ENCODE measurements around the gene IRS1. TPM values are rescaled to one million over a fixed set of nuclear protein-coding genes. Genes with fewer than 3 reads are reported as not detected.
A peak's percentile ranks its signal among the peaks of the same experiment; 100 is the strongest.

The IRS1 gene
- total RNA-seq, 1 donor from 2014 or later, result under 0.01 TPM

DNA sequence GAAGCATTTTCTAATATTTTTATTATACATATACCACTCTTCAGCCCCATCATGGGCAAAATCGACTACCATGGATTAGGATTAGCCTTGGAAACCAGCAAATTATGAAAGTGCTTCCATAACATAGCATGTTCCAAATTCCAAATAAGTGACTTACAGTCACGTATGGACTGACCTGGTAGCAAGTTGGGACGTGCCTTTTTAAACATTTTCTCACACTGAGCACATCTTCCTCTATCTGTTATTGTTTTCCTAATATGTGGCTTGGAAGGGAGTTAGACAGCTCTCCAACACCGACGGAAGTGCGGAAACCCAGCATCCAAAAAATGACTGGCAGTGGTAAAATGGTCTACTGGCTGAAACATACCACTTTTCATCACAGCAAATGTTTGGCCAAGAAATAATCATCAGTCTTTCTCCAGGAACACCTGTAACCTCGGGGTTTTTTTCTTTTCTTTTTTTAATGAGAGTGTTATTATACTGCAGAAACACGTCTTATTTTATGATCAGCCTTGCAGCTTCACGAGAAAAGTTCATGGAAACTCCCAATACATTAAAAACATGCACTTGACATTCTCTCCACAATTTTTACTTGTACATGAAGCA lies 107.0 kb downstream of the IRS1 start:
- no peak for DNase-seq (ENCODE audit: low read depth in 2 of 2)

GRCh38 chr2:226691255-226691654 lies 108.4 kb downstream of the IRS1 start:
- DNase-seq (ENCODE audit: low read depth in 2 of 2), result no peak

DNA sequence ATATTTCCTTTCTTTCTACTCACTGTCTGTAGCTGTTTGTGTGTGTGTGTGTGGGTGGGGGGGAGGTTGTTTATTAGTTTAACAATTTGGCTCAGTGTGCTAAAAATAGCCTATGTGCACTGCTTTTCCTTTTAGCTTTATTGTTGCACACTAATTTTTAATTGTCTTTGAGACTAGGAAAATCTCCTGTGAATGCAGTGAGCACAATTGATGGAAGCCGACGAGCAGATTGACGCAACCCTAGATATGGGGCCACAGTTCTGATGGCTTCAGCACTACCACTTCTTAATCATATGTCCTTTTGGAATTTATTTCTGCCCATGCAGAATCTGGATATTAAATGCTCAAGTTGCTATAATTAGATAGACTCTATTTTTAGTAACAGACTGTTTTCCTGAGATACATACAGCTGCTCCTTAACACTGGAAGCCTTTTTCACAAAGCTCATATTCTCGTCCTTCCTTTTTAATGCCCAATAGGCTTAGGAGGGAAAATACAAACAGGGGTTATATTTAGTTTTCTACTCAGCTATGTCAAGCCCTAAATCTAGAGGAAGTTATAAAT lies 109.1 kb downstream of the IRS1 start:
- DNase-seq (ENCODE audit: low read depth in 2 of 2), result no peak

GRCh38 chr2:226687641-226688253 lies 111.9 kb downstream of the IRS1 start:
- DNase-seq (ENCODE audit: low read depth in 2 of 2), result no peak

DNA sequence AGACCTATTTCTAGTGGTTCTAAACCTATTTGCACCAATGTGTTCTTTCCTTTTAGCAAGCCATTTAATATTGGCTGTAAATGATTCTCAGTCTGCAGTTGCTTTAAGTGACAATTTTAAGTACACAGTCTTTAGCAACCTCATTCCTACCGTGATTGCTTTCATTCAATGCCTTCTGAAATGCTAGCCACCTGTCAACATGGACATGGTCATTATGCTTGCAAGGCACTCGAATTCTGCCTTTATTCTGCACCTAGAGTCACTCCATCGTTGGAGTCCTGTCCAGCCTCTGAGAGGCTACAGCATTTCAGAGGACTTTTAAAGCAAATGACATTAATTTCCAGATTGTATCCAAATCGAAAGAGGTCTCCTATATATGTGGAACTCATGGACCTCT lies 115.1 kb downstream of the IRS1 start:
- DNase-seq (ENCODE audit: low read depth in 2 of 2), result no peak

GRCh38 chr2:226683944-226684562 lies 115.6 kb downstream of the IRS1 start:
- DNase-seq (ENCODE audit: low read depth in 2 of 2), result no peak

DNA sequence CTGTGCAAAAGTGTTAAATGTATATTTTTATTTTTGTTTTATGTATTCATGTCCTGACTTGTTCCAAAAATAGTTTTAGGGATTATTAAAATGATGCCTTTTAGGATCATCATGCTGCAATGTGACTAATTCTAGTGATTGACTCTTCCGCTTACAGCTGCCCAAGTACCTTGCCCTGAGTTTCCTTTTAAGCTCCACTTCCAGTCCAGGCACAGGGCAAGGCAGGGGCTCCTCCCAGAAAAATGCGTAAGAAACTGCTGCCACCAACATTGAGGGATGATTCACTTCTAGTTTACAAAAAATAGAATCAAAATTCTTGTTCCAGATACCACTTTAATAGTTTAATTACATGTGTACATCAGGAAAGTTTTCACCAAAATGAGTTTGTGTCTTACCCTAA lies 116.4 kb downstream of the IRS1 start:
- DNase-seq (ENCODE audit: low read depth in 2 of 2), result peak in 1 of 2 donors; percentile 42

Other genes with a start within 250 kb of the IRS1 start
- gene RHBDD1, start 36.2 kb upstream of the IRS1 start, total RNA-seq, result 4.6 and 13.7 TPM in 2 replicates